HL-60 (cell line): ENCODE data around the gene SRSF3.
"Not testable (repeated sequence)": the region's sequence is repeated elsewhere in the genome, so short reads cannot be mapped to it uniquely, and the experiment has no call there.

Experiments used
- DNase-seq, 2 experiments: peaks; one replicate each; pipeline ENCODE4 v3.0.0-alpha.2; 2010 to 2020; ENCODE audit warnings: low read depth in 1 of 2, low spot score in 1 of 2
- H3K27ac ChIP-seq: fragments of 250-450 bp; sonication (Bioruptor Pico); replicated peaks from 2 replicates; pipeline ENCODE4 v1.5.1; 2020; ENCODE audit warnings: mild to moderate bottlenecking, moderate library complexity
- H3K27me3 ChIP-seq: fragments of 250-450 bp; sonication (Bioruptor Pico); 2 replicates; pipeline ENCODE4 v1.5.1; 2021; ENCODE audit warnings: mild to moderate bottlenecking, moderate library complexity; ENCODE audit not compliant: insufficient read depth, poor library complexity, severe bottlenecking
- H3K4me3 ChIP-seq: replicated peaks from 2 replicates; pipeline ENCODE4 v1.5.1; 2011; ENCODE audit warnings: mild to moderate bottlenecking, control low read depth, low read length; ENCODE audit not compliant: insufficient read depth
- GABPA ChIP-seq: IDR thresholded peaks from 2 replicates; pipeline ENCODE4 v1.6.1; 2012; ENCODE audit warnings: low read depth
- POLR2AphosphoS5 ChIP-seq: IDR thresholded peaks from 2 replicates; pipeline ENCODE4 v1.6.1; 2012; ENCODE audit warnings: low read depth
- REST ChIP-seq: IDR thresholded peaks from 2 replicates; pipeline ENCODE4 v1.6.1; 2012; ENCODE audit warnings: low read depth; ENCODE audit not compliant: insufficient replicate concordance
- SPI1 ChIP-seq: IDR thresholded peaks from 2 replicates; pipeline ENCODE4 v1.6.1; 2012; ENCODE audit warnings: low read depth, mild to moderate bottlenecking, borderline replicate concordance
- TF ChIP-seq, protein P1 (sequence below): IDR thresholded peaks from one replicate; pipeline ENCODE4 v1.5.1; 2011; ENCODE audit warnings: low read length, control low read depth, inconsistent platforms; ENCODE audit not compliant: insufficient read depth

SRSF3 gene

DNA sequence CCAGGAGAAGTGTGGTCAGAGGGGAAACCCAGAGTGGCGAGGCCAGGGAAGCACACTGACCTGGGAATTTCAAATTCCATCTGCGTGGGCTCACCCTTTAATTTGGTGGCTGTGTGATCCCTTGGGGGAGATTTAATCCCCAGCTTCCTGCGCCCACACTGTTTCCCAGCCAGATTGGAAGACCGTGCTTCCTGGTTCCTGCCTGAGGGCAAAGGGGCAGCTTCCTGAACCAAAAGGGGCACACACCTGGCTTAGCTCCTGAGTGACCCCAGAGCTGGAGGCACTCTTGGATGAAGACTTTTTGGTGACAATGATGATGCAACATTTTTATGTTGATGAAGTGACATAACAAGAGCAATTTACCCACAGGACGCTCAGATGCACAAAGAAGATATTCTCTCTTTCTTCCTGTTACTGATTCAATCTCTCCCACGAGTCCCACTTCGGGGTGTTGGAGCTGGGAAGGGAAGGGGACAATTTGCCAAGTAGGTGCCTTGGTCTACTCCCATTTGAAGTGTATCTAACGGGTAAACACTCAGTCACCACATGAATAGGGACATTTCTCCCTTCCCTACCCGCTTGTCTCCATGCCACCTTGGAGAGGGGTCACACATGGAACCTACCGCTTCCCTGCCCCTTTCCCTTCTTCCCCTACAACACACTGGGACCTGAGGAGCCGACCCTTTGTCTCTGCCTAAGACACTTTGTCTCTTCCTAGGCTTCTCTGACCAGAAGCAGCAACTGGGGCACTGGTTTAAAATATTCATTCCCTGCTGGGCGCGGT, 55.7 kb downstream of the SRSF3 start:
- DNase-seq: no peak
- Histone ChIP-seq H3K27me3 (no peaks in the 10 kb centered on the region), H3K4me3 (no peak overlapping the region), H3K27ac (no peak overlapping the region)
- TF ChIP-seq REST: no peak
- TF ChIP-seq GABPA: no peak
- TF ChIP-seq POLR2AphosphoS5: no peak
- TF ChIP-seq, protein P1, sequence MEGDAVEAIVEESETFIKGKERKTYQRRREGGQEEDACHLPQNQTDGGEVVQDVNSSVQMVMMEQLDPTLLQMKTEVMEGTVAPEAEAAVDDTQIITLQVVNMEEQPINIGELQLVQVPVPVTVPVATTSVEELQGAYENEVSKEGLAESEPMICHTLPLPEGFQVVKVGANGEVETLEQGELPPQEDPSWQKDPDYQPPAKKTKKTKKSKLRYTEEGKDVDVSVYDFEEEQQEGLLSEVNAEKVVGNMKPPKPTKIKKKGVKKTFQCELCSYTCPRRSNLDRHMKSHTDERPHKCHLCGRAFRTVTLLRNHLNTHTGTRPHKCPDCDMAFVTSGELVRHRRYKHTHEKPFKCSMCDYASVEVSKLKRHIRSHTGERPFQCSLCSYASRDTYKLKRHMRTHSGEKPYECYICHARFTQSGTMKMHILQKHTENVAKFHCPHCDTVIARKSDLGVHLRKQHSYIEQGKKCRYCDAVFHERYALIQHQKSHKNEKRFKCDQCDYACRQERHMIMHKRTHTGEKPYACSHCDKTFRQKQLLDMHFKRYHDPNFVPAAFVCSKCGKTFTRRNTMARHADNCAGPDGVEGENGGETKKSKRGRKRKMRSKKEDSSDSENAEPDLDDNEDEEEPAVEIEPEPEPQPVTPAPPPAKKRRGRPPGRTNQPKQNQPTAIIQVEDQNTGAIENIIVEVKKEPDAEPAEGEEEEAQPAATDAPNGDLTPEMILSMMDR: no peak
- TF ChIP-seq SPI1: no peak

GRCh38 chr6:36650848-36651478, 56.8 kb downstream of the SRSF3 start:
- Histone ChIP-seq H3K4me3 (no peak overlapping the region), H3K27ac (no peak overlapping the region), H3K27me3 (no peaks in the 10 kb centered on the region)
- peak in 1 of 2 experiments; percentile 40 for DNase-seq
- TF ChIP-seq REST (no peak), SPI1 (peak; percentile 78)

GRCh38 chr6:36651659-36652379, 57.7 kb downstream of the SRSF3 start:
- Histone ChIP-seq H3K27me3 (no peaks in the 10 kb centered on the region), H3K4me3 (no peak overlapping the region), H3K27ac (no peak overlapping the region)
- no peak for DNase-seq
- TF ChIP-seq POLR2AphosphoS5: no peak
- no peak for TF ChIP-seq REST
- no peak for TF ChIP-seq SPI1
- TF ChIP-seq GABPA: no peak
- TF ChIP-seq, protein P1: no peak

DNA sequence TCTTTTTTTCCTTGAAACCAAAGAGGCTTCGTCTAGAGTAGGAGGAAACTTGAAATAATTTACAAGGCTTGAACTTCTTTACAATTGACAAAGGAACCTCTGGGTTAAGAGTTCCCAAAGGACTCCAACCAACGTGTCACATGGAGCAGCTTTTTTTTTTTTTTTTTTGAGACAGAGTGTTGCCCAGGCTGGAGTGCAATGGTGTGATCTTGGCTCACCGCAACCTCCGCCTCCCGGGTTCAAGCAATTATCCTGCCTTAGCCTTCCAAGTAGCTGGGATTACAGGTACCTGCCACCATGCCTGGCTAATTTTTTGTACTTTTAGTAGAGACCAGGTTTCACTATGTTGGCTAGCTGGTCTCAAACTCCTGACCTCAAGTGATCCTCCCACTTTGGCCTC, 60.3 kb downstream of the SRSF3 start:
- not testable (repeated sequence) for DNase-seq, H3K27me3 ChIP-seq, H3K4me3 ChIP-seq, H3K27ac ChIP-seq
